GM19395 (cell line): ENCODE measurements around the gene PCGF3.
"Not testable (repeated sequence)": the region's sequence is repeated elsewhere in the genome, so short reads cannot be mapped to it uniquely, and the experiment has no call there.

Experiments
- ATAC-seq: cut with Tn5 transposase; IDR thresholded peaks from one replicate; pipeline ENCODE4 v1.9.1; 2021; ENCODE audit warnings: mild to moderate bottlenecking, moderate library complexity; ENCODE audit not compliant: unreplicated experiment

PCGF3 gene

DNA sequence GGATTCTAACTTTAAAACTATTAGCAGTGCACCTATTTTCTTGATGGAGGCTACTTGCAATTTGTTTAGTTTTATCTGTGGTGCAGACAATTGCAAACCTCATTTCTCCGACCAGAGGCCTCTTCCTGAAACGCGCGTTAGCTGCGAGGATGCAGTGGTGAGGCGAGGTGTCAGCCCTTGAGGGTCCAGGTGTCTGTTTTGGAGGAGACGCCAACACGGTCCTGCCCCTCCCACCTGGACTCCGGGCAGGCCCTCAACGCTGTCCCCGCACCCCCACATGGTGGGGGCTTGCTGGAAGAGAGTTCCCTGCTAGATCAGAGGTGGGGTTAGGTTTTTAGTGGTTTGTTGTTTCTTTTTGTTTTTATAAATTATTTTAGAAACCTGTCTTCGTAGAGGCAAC lies 34.4 kb downstream of the PCGF3 start:
- ATAC-seq = no peak

- ATAC-seq = no peak
Measured at GRCh38 chr4:740656-741282, 35.1 kb downstream of the PCGF3 start.

- no peak for ATAC-seq
Measured at GRCh38 chr4:742096-742741, 36.6 kb downstream of the PCGF3 start.

DNA sequence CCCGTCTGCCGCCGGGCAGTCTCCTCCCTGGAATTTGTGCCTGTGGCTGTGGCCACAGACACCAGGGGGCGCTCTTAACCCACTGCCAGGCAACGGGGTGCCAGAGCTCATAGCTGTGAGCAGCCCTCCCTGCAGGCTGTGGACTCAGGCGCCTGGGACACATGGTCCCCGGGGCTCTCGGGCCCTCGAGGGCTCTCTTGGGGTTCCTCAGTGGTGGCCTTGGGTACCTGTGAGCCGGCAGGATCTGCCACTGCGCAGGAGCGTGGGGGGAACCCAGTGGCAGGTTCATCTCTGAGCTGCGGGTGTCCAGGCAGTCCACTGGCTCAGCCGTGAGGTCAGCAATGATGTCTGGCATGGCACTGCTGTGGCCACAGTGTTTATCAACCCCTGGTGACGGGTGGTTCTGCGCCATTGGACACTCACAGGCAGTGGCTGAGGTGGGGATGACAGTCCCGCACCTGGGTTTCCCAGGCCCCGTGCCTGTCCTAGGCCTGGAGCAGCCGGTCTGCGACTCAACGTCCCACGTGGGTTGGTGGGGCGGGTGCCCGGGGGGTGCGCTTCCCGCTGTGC lies 37.2 kb downstream of the PCGF3 start:
- ATAC-seq = peak; percentile 62

- no peak for ATAC-seq
Measured at GRCh38 chr4:743463-744211, 38.0 kb downstream of the PCGF3 start.

GRCh38 chr4:744212-744841 lies 38.7 kb downstream of the PCGF3 start:
- ATAC-seq = no peak

DNA sequence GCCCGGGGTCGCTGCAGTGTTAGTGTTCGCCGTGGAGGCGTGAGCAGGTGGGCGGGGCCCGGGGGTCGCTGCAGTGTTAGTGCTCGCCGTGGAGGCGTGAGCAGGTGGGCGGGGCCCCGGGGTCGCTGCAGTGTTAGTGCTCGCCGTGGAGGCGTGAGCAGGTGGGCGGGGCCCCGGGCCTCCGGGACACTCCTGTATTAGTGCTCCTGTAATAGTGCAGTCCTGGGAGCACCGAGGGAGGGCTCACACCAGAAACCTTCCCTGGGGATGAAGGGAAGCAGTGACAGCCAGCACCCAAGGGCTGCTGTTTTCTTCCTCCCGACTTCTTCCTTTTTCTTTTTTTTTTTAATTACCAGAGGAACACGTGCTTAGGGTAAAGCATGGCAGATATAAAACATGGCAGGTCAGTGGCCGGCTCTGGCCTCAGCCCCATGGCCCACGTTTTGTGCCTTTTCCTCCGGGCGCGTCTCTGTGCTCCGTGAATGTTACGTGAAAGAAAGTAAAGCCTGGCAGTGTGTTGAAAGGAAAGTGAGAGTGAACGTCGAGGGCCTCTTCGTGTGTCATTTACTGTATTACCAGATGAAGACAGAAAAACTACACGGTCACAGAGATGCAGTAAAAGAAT lies 42.0 kb downstream of the PCGF3 start:
- ATAC-seq = no peak

DNA sequence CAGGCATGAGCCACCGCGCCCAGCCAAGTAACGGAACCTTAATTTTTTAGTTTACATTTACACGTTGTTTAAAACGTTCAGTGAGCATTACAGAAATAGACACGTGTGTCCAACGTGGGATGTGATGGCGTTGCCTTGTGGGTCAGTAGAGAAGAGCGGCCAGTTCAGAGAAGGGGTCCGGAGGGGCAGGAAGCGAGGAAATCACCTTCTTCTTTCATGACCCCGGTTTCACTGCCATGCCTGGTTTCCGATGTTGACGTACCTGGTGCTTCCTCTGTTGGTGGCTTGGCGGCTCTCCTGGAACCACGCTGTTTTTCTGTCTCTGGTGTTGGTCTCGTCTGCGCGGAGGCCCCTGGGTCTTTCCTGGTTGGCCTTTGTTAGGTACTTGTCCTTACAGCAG lies 42.8 kb downstream of the PCGF3 start:
- no peak for ATAC-seq

DNA sequence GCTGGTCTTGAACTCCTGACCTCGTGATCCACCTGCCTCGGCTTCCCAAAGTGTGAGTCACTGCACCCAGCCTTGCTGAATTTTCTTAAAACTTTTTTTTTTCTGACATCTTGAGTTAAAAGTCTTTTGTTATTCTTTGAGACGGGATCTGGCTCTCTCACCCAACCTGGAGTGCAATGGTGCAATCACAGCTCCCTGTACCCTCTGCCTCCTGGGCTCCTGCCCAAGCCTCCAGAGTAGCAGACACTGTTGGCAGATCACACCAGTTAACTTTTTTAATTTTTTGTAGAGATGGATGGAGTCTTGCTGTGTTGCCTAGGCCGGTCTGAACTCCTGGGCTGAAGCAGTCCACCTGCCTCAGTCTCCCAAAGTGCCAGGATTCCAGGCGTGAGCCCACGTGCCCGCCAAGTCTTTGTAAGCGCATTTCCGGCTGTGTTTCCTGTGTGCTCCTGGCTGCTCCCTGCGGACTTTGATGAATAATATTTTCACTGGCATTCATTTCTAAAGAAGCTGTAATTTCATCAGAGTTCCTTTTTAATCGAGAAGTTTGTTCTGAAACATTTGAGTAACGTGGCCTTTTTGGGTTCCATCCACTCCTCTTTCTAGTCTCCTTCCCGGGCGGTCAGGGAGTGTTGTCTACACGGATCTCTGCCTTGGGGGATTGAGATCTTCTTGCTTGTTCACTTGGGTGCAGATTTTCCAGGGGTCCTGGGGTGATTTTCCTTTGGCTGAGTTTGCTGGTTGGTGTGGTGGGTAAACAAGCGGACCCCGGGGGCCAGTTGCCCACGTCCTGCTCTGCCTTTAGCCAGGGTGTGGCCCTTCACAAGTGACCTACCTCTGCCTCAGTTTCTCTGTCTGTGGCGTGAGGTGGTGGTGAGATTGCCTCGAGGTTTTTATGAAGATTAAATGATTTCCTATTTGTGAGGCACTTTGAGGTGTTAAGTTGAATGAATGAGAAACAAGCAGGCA lies 44.4 kb downstream of the PCGF3 start:
- ATAC-seq = no peak

- ATAC-seq = no peak
Measured at GRCh38 chr4:751676-752075, 46.0 kb downstream of the PCGF3 start.

GRCh38 chr4:752196-752861 lies 46.7 kb downstream of the PCGF3 start:
- no peak for ATAC-seq

- not testable (repeated sequence) for ATAC-seq
Measured at GRCh38 chr4:753186-753585, 47.6 kb downstream of the PCGF3 start.

DNA sequence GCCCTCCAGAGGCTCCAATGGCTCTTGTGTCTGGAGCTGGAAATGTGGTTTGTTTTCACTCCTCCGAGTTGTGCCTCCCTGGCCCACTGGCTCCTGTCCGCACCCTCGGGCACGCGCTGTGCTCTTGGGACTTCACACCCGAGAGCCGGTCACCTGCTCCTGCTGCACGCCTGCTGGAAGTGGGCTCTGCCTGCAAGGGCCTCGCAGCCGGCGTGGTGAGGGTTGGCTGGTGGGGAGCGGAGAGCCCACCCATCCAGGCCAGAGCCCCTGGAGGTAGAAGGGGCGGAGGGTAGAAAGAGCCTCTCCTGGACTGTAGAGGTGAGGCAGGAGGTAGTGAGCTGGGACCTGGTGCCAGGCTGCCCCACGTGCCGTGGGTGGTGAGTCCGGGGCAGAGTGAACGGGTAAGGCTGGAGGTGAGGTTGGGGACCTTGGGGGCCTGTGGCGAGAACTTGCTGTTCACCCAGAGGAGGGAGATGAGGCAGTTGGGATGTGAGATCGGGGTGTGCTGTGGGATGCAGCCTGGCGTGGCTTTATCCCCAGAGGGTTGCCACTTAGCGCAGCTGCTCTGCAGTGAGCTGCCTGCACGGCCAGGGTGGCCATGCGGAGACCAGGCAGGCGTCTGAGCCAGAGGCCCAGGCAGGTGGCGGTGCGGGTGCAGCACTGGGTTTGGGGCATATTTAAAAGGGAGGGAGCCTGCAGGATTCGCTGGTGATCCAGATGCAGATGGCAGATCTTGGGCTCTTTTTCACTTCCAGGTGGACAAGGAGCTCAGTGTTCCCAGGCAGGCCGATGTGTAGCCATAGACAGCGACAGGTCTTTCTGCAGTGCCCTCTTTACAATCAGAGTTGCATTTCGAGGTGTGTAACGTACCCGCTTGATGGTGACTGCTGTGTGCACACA lies 48.8 kb downstream of the PCGF3 start:
- ATAC-seq = no peak

DNA sequence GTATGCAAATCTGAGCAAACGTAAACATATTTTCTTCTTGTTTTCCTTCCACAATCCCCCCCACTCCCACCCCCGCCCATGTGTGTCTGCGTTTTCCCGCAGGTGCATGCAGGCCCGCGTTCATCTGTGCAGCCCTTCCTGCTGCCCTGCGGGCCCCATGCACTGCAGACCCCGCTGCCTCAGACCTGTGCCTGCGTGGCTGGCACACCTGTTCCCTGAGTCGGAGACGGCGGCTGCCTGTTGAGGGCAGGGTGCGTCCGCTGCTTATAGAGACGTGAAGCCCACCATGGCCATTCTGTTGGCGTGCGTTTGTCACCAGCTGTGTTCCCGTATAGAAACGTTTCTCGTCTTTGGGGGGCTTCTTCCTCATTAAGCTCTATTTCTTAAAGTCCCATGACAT lies 51.5 kb downstream of the PCGF3 start:
- ATAC-seq = no peak

GRCh38 chr4:759810-760209 lies 54.2 kb downstream of the PCGF3 start:
- not testable (repeated sequence) for ATAC-seq

GRCh38 chr4:760616-761015 lies 55.0 kb downstream of the PCGF3 start:
- ATAC-seq = no peak

DNA sequence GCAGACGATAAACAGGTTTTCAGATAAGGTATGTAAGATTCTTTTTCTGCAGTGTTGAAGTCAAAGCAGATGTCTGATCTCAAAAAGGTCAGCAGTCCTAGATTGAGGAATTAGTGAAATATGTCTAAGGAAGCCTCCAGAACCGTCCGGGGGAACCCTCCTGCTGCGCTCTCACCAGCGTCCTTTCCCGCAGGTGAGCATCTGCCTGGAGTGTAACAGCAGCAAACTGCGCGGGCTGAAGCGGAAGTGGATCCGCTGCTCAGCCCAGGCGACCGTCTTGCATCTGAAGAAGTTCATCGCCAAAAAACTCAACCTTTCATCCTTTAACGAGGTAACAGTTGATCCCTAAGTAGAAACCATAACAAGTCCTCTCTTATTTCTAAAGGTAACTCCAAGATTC lies 55.5 kb downstream of the PCGF3 start:
- ATAC-seq = no peak

DNA sequence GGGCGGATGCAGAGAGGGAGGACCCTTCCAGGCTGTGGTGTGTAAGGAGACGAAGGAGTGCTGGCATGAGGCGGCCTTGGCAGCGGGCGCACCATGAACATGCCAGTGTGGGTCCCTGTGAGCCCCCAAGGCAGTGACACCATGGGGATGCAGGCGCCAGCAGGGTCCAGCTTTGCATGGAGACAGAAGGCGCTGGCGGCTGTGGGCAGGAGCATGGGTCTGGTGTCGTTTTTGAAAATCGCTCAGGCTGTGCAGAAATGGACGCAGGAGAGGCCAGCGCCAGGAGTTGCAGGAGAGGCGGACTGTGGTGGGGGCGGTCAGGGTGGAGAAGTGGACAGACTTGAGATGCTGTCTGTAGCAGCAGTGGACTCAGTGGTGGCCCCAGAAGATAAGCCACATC lies 56.1 kb downstream of the PCGF3 start:
- no peak for ATAC-seq
